Fibroblast of lung (primary cell): ENCODE results near the gene CLEC2A. TPM values are rescaled to one million over a fixed set of nuclear protein-coding genes. Genes with fewer than 3 reads are reported as not detected.

Experiments
- DNase-seq, 2 donors: peaks; one replicate each; pipeline versions ENCODE4 v3.0.0 to v3.0.0-alpha.2; 2010; ENCODE audit warnings: low read depth in 2 of 2
- H2AFZ ChIP-seq: 2 replicates; pipeline ENCODE4 v1.5.1; 2012; ENCODE audit warnings: low read length, control low read depth, inconsistent platforms
- H3K27ac ChIP-seq: 2 replicates; pipeline ENCODE4 v1.5.1; 2011; ENCODE audit warnings: low read length, control low read depth; ENCODE audit not compliant: insufficient read depth
- H3K27me3 ChIP-seq: 2 replicates; pipeline ENCODE4 v1.5.1; 2011; ENCODE audit warnings: mild to moderate bottlenecking, low read length; ENCODE audit not compliant: control insufficient read depth, insufficient read depth
- H3K36me3 ChIP-seq: 2 replicates; pipeline ENCODE4 v1.5.1; 2011; ENCODE audit warnings: low read length; ENCODE audit not compliant: control insufficient read depth, insufficient read depth
- H3K4me1 ChIP-seq: 2 replicates; pipeline ENCODE4 v1.5.1; 2011; ENCODE audit warnings: low read length; ENCODE audit not compliant: control insufficient read depth, insufficient read depth; ENCODE audit errors: extremely low read depth
- H3K4me2 ChIP-seq: 2 replicates; pipeline ENCODE4 v1.5.1; 2011; ENCODE audit warnings: low read length, control low read depth; ENCODE audit not compliant: insufficient read depth; ENCODE audit errors: extremely low read depth
- H3K4me3 ChIP-seq, 4 experiments: fragments of 200-600 bp in 1 of 4; sonication (generic) in 1 of 4; replicated peaks in 1 of 4; 2 replicates each; pipeline ENCODE4 v1.5.1; 2011 to 2016; ENCODE audit warnings: low read length in 4 of 4, low read depth in 3 of 4, mild to moderate bottlenecking in 3 of 4, control low read depth in 2 of 4, inconsistent platforms in 1 of 4, mixed read lengths in 1 of 4; ENCODE audit not compliant: insufficient read depth in 1 of 4; ENCODE audit errors: control extremely low read depth in 1 of 4
- H3K79me2 ChIP-seq: 2 replicates; pipeline ENCODE4 v1.5.1; 2012; ENCODE audit warnings: mild to moderate bottlenecking, low read length, inconsistent platforms; ENCODE audit not compliant: control insufficient read depth, insufficient read depth
- H3K9ac ChIP-seq: 2 replicates; pipeline ENCODE4 v1.5.1; 2011; ENCODE audit warnings: mild to moderate bottlenecking, low read length, control low read depth; ENCODE audit not compliant: insufficient read depth
- H3K9me3 ChIP-seq: 2 replicates; pipeline ENCODE4 v1.5.1; 2012; ENCODE audit warnings: low read depth, low read length; ENCODE audit not compliant: control insufficient read depth, insufficient read depth
- H4K20me1 ChIP-seq: 2 replicates; pipeline ENCODE4 v1.5.1; 2011; ENCODE audit warnings: low read length; ENCODE audit not compliant: control insufficient read depth, insufficient read depth; ENCODE audit errors: extremely low read depth
- EZH2 ChIP-seq: IDR thresholded peaks from 2 replicates; pipeline ENCODE4 v1.5.1; 2012; ENCODE audit warnings: low read length, control low read depth, mild to moderate bottlenecking; ENCODE audit errors: missing control alignments
- polyA plus RNA-seq, 2 donors: library from polyadenylated mRNA; depleted of rRNA in 1 of 2; stranded (reverse) in 1 of 2; unstranded in 1 of 2; fragments of >200 nt; gene quantifications; 2 replicates each; pipeline ENCODE4 v1.2.1, GENCODE V29; 2011 to 2012; ENCODE audit warnings: missing spikeins in 1 of 2
- total RNA-seq: library from RNA; depleted of rRNA; stranded (reverse); fragments of >200 nt; gene quantifications from 2 replicates; pipeline ENCODE4 v1.2.1, GENCODE V29; 2014
- TF ChIP-seq, protein P1 (sequence below), 2 donors: IDR thresholded peaks in 1 of 2; conservative IDR thresholded peaks in 1 of 2; 1 replicate in 1 of 2; 2 replicates in 1 of 2; pipeline ENCODE4 v1.5.1; 2011 to 2012; ENCODE audit warnings: low read length in 2 of 2, control low read depth in 1 of 2, inconsistent platforms in 1 of 2, low read depth in 1 of 2, mild to moderate bottlenecking in 1 of 2

CLEC2A gene
- total and polyA plus RNA-seq, 2 donors (not counting 1 experiment from before 2014, with no cell fraction given): not detected

DNA sequence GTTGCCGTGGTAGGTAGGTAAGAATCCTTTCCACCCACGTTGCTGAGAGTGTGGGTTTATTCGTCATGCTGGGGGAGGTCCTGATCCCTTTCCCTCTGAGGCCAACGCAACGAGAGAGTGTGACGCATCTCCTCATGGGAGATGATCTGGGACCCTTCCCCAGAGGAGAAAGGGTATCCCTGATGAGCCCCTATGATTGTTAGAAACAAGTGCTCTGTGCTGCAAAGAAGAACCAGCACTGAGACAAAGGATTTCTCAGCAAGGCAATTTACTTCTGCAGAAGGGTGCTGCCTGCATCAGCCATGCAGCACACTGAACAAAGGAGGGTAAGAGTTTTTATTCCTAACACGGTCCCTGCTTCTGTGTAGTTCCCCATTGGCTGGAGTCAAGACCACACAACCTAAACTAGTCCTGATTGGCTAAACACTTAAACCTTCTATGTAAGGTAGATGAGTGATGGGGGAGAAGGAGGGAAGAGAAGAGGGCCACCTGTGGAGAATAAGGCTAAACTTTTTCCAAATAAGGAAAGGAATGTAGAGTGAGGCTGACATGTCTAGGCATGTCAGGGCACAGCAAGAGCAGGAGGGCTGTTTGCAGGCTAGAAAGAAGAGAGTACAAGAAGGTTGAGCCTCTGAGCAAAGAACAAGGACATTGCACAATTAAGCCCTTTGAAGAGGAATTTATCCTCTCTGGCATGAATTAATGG, 21.3 kb downstream of the CLEC2A start:
- H3K4me1 ChIP-seq: no peaks in the 10 kb centered on the region
- DNase-seq: peak in 1 of 2 donors; percentile 46
- no peaks in the 10 kb centered on the region for H3K36me3 ChIP-seq
- no peaks in the 10 kb centered on the region for H4K20me1 ChIP-seq
- no peak overlapping the region for H2AFZ ChIP-seq
- no peaks in the 10 kb centered on the region for H3K27me3 ChIP-seq
- H3K4me3 ChIP-seq: no peak overlapping the region
- no peak overlapping the region for H3K27ac ChIP-seq
- no peak overlapping the region for H3K4me2 ChIP-seq
- TF ChIP-seq, protein P1, sequence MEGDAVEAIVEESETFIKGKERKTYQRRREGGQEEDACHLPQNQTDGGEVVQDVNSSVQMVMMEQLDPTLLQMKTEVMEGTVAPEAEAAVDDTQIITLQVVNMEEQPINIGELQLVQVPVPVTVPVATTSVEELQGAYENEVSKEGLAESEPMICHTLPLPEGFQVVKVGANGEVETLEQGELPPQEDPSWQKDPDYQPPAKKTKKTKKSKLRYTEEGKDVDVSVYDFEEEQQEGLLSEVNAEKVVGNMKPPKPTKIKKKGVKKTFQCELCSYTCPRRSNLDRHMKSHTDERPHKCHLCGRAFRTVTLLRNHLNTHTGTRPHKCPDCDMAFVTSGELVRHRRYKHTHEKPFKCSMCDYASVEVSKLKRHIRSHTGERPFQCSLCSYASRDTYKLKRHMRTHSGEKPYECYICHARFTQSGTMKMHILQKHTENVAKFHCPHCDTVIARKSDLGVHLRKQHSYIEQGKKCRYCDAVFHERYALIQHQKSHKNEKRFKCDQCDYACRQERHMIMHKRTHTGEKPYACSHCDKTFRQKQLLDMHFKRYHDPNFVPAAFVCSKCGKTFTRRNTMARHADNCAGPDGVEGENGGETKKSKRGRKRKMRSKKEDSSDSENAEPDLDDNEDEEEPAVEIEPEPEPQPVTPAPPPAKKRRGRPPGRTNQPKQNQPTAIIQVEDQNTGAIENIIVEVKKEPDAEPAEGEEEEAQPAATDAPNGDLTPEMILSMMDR (conservative IDR thresholded peaks at IDR 0.05 in 1 of 2, IDR thresholded peaks at IDR 0.05 in 1 of 2; ENCODE audit: low read depth in 1 of 2, low read length in 2 of 2): no peak
- no peak for TF ChIP-seq EZH2
- H3K9ac ChIP-seq: no peak overlapping the region
- H3K9me3 ChIP-seq: no peaks in the 10 kb centered on the region
- no peaks in the 10 kb centered on the region for H3K79me2 ChIP-seq

DNA sequence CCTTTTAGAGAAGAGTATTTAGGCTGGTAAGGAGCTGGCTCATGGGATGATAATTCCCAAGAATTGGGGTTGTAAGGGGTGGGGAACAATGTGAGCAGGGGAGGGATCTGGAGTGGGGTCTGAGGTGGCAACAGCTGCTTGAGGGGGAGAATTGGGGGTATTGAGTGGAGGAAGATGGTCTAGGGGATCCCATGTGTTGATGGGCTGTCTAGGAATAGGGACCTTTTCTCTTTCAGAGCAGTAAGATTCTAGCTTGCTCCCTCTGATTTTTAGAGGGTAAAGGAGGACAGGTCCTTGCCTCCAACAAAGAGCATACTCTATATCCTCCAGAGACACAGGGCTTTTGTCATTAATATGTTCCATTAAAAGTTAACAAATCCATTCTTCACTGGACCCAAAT, 22.4 kb downstream of the CLEC2A start:
- no peaks in the 10 kb centered on the region for H4K20me1 ChIP-seq
- no peak overlapping the region for H3K4me2 ChIP-seq
- H3K36me3 ChIP-seq: no peaks in the 10 kb centered on the region
- no peak for DNase-seq
- no peaks in the 10 kb centered on the region for H3K4me1 ChIP-seq
- no peak overlapping the region for H2AFZ ChIP-seq
- H3K9ac ChIP-seq: no peak overlapping the region
- no peaks in the 10 kb centered on the region for H3K79me2 ChIP-seq
- no peaks in the 10 kb centered on the region for H3K9me3 ChIP-seq
- H3K27ac ChIP-seq: no peak overlapping the region
- no peaks in the 10 kb centered on the region for H3K27me3 ChIP-seq
- no peak overlapping the region for H3K4me3 ChIP-seq
- no peak for TF ChIP-seq EZH2

DNA sequence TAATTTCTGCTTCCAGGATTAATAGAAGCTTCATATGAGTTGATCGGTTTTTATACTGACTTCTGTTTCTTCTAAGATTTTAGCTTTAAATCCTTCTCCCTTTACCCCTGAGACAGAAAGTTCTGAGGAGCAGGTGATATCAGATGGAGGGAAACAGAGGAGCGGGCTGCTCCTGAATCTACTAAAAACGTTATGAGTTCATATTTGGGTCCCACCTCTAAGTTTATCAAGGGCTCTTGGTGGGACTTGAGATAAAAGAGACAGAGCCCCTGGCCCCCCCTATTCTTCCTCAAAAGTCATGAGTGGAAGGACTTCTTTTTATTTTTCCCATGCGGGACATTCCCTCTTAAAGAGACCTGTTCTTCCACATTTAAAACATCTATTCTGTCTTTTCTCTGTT, 23.8 kb downstream of the CLEC2A start:
- H3K9me3 ChIP-seq: no peaks in the 10 kb centered on the region
- no peak overlapping the region for H3K9ac ChIP-seq
- no peak overlapping the region for H3K4me2 ChIP-seq
- H3K4me3 ChIP-seq: no peak overlapping the region
- H4K20me1 ChIP-seq: no peaks in the 10 kb centered on the region
- no peak overlapping the region for H2AFZ ChIP-seq
- TF ChIP-seq, protein P1 (conservative IDR thresholded peaks at IDR 0.05 in 1 of 2, IDR thresholded peaks at IDR 0.05 in 1 of 2; ENCODE audit: low read depth in 1 of 2, low read length in 2 of 2): no peak
- TF ChIP-seq EZH2: no peak
- no peaks in the 10 kb centered on the region for H3K36me3 ChIP-seq
- H3K27ac ChIP-seq: no peak overlapping the region
- no peaks in the 10 kb centered on the region for H3K4me1 ChIP-seq
- no peaks in the 10 kb centered on the region for H3K27me3 ChIP-seq
- no peaks in the 10 kb centered on the region for H3K79me2 ChIP-seq
- DNase-seq: no peak
